Small intestine (tissue), 7 donors: ENCODE data around the gene LAMA2. TPM values are rescaled to one million over a fixed set of nuclear protein-coding genes. Genes with fewer than 3 reads are reported as not detected.

Experiments
- DNase-seq, 2 donors: peaks; one replicate each; pipeline versions ENCODE4 v3.0.0 to v3.0.0-alpha.2; 2013
- FAIRE-seq: peaks from 2 replicates; lab custom pipeline; 2012; peaks lifted over from hg19 to GRCh38; lab: Jason Lieb, UNC
- H3K27ac ChIP-seq, 3 donors: one replicate each; pipeline ENCODE4 v1.5.1; 2013; ENCODE audit warnings: low read length in 2 of 3, mild to moderate bottlenecking in 2 of 3, control low read depth in 1 of 3, inconsistent platforms in 1 of 3, low read depth in 1 of 3, moderate library complexity in 1 of 3
- H3K27me3 ChIP-seq, 3 donors: one replicate each; pipeline ENCODE4 v1.6.1; 2013; ENCODE audit warnings: low read length in 3 of 3, inconsistent platforms in 1 of 3; ENCODE audit not compliant: control insufficient read depth in 3 of 3, insufficient read depth in 3 of 3
- H3K36me3 ChIP-seq, 3 donors: one replicate each; pipeline ENCODE4 v1.6.1; 2013; ENCODE audit warnings: low read length in 3 of 3, inconsistent platforms in 1 of 3, low read depth in 1 of 3, mild to moderate bottlenecking in 1 of 3, moderate library complexity in 1 of 3; ENCODE audit not compliant: control insufficient read depth in 3 of 3, insufficient read depth in 2 of 3
- H3K4me1 ChIP-seq, 3 donors: one replicate each; pipeline ENCODE4 v1.6.1; 2013; ENCODE audit warnings: low read length in 2 of 3, inconsistent platforms in 1 of 3, low read depth in 1 of 3, mild to moderate bottlenecking in 1 of 3, moderate library complexity in 1 of 3; ENCODE audit not compliant: control insufficient read depth in 3 of 3, insufficient read depth in 2 of 3
- H3K4me3 ChIP-seq, 3 donors: one replicate each; pipeline ENCODE4 v1.5.1; 2013; ENCODE audit warnings: low read length in 3 of 3, control low read depth in 1 of 3, inconsistent platforms in 1 of 3, low read depth in 1 of 3, mild to moderate bottlenecking in 1 of 3, moderate library complexity in 1 of 3
- H3K9me3 ChIP-seq, 2 donors: one replicate each; pipeline ENCODE4 v1.6.1; 2013; ENCODE audit warnings: low read depth in 1 of 2, low read length in 1 of 2; ENCODE audit not compliant: control insufficient read depth in 2 of 2, insufficient read depth in 1 of 2
- WGBS, 3 donors: extraction: QIAGEN DNeasy Blood & Tissue Kit; methylation state at CpG; one replicate each; pipeline ENCODE4 v1.1.7; 2013; 5-methylcytosine and 5-hydroxymethylcytosine counted together
- polyA plus RNA-seq, 4 donors: library from polyadenylated mRNA; stranded (reverse) in 3 of 4; unstranded in 1 of 4; fragments of 200-250 nt in 3 of 4; fragments of 120-200 nt in 1 of 4; gene quantifications; one replicate each; pipeline versions ENCODE4 v1.2.1 to v1.2.3, GENCODE V29; 2013
- donor health status: healthy with polysubstance abuse.
- donor health status: control.
- donor health status: control.
- donor health status: Bipolar disorder and iron deficiency.
- donor health status: healthy.

Gene LAMA2
- polyA plus RNA-seq, 4 donors = 0.67 to 12.7 (median 1.1) TPM

- no peaks in the 10 kb centered on the region for H3K9me3 ChIP-seq
- peaks cover 0 to 2% (median 0%) of the 10 kb centered on the region in 3 donors for H3K36me3 ChIP-seq
- 10 to 12% (median 12%) methylated on average over 9 of the region's 9 CpGs for WGBS, 3 donors
- DNase-seq (peak; percentile 49 to 56), FAIRE-seq (peak; percentile 64)
- no peak overlapping the region for H3K4me3 ChIP-seq
- no peak overlapping the region for H3K27ac ChIP-seq
- no peaks in the 10 kb centered on the region for H3K4me1 ChIP-seq
- H3K27me3 ChIP-seq = peaks cover 0 to 2% (median 0%) of the 10 kb centered on the region in 3 donors
These were observed 487.5 kb downstream of the LAMA2 start for GRCh38 chr6:129370268-129370916.

- H3K9me3 ChIP-seq = no peaks in the 10 kb centered on the region
These were observed 498.9 kb downstream of the LAMA2 start for GRCh38 chr6:129381885-129382284.

GRCh38 chr6:129382916-129383315, 500.0 kb downstream of the LAMA2 start:
- H3K27me3 ChIP-seq = peaks cover 0 to 5% (median 0%) of the 10 kb centered on the region in 3 donors
- no peaks in the 10 kb centered on the region for H3K9me3 ChIP-seq
- no peak overlapping the region for H3K27ac ChIP-seq
- no peaks in the 10 kb centered on the region for H3K4me1 ChIP-seq
- WGBS, 3 donors = 86 to 91% (median 88%) methylated on average over 7 of the region's 7 CpGs
- DNase-seq = no peak
- no peaks in the 10 kb centered on the region for H3K36me3 ChIP-seq
- H3K4me3 ChIP-seq = no peak overlapping the region
- no peak for FAIRE-seq

More at GRCh38 chr6:129381885-129382284, 498.9 kb downstream of the LAMA2 start:
- Histone ChIP-seq H3K27ac (no peak overlapping the region), H3K4me3 (no peak overlapping the region), H3K36me3 (no peaks in the 10 kb centered on the region), H3K27me3 (peaks cover 0 to 5% (median 0%) of the 10 kb centered on the region in 3 donors), H3K4me1 (no peaks in the 10 kb centered on the region)
- no peak for FAIRE-seq
- no peak for DNase-seq
- WGBS, 3 donors = 70 to 82% (median 76%) methylated on average over 2 of the region's 2 CpGs

- H3K36me3 ChIP-seq = no peaks in the 10 kb centered on the region
- no peaks in the 10 kb centered on the region for H3K4me1 ChIP-seq
- 73 to 82% (median 77%) methylated on average over 1 of the region's 1 CpG for WGBS, 3 donors
- H3K27ac ChIP-seq = no peak overlapping the region
- H3K4me3 ChIP-seq = no peak overlapping the region
- FAIRE-seq (no peak), DNase-seq (no peak)
- H3K9me3 ChIP-seq = no peaks in the 10 kb centered on the region
- no peaks in the 10 kb centered on the region for H3K27me3 ChIP-seq
These were observed 502.2 kb downstream of the LAMA2 start for GRCh38 chr6:129385117-129385516.

GRCh38 chr6:129390900-129391299, 508.0 kb downstream of the LAMA2 start:
- H3K27me3 ChIP-seq = no peaks in the 10 kb centered on the region
- FAIRE-seq = no peak
- H3K27ac ChIP-seq = no peak overlapping the region
- H3K36me3 ChIP-seq = no peaks in the 10 kb centered on the region
- no peaks in the 10 kb centered on the region for H3K4me1 ChIP-seq
- H3K4me3 ChIP-seq = no peak overlapping the region
- no peaks in the 10 kb centered on the region for H3K9me3 ChIP-seq
- 31 to 53% (median 33%) methylated on average over 2 of the region's 2 CpGs for WGBS, 3 donors
- DNase-seq = no peak

- H3K27ac ChIP-seq = no peak overlapping the region
- DNase-seq (no peak), FAIRE-seq (no peak)
- H3K9me3 ChIP-seq = no peaks in the 10 kb centered on the region
- WGBS, 3 donors = 55 to 80% (median 62%) methylated on average over 2 of the region's 2 CpGs
- H3K4me1 ChIP-seq = no peaks in the 10 kb centered on the region
- no peaks in the 10 kb centered on the region for H3K27me3 ChIP-seq
- no peaks in the 10 kb centered on the region for H3K36me3 ChIP-seq
- H3K4me3 ChIP-seq = no peak overlapping the region
These were observed 510.7 kb downstream of the LAMA2 start for GRCh38 chr6:129393654-129394053.

- Histone ChIP-seq H3K27me3 (no peaks in the 10 kb centered on the region), H3K4me1 (no peaks in the 10 kb centered on the region), H3K36me3 (no peaks in the 10 kb centered on the region), H3K9me3 (no peaks in the 10 kb centered on the region), H3K4me3 (no peak overlapping the region), H3K27ac (no peak overlapping the region)
- FAIRE-seq (no peak), DNase-seq (no peak)
- 55 to 78% (median 65%) methylated on average over 4 of the region's 4 CpGs for WGBS, 3 donors
These were observed 515.8 kb downstream of the LAMA2 start for GRCh38 chr6:129398764-129399163.

GRCh38 chr6:129402244-129402643, 519.3 kb downstream of the LAMA2 start:
- no peaks in the 10 kb centered on the region for H3K36me3 ChIP-seq
- no peak overlapping the region for H3K4me3 ChIP-seq
- no peak for DNase-seq
- no peak overlapping the region for H3K27ac ChIP-seq
- no peaks in the 10 kb centered on the region for H3K4me1 ChIP-seq
- H3K9me3 ChIP-seq = no peaks in the 10 kb centered on the region
- no peaks in the 10 kb centered on the region for H3K27me3 ChIP-seq
- FAIRE-seq = no peak
- 47 to 59% (median 57%) methylated on average over 1 of the region's 1 CpG for WGBS, 3 donors

- no peak for DNase-seq
- Histone ChIP-seq H3K9me3 (no peaks in the 10 kb centered on the region), H3K27me3 (no peaks in the 10 kb centered on the region), H3K27ac (no peak overlapping the region), H3K4me1 (no peaks in the 10 kb centered on the region), H3K36me3 (no peaks in the 10 kb centered on the region), H3K4me3 (no peak overlapping the region)
- 79 to 92% (median 87%) methylated on average over 1 of the region's 1 CpG for WGBS, 3 donors
- FAIRE-seq = no peak
These were observed 528.2 kb downstream of the LAMA2 start for GRCh38 chr6:129411092-129411491.
